HEK293 (cell line): Measurements from ENCODE around the gene SLC7A10.

Experiments used
- CTCF ChIA-PET: fragments of 350-600 bp; formaldehyde crosslinking; extraction: SDS; loops from one replicate; lab custom pipeline; 2021; ENCODE audit warnings: antibody characterized with exemption; lab: Yijun Ruan, JAX
- POLR2A ChIA-PET: fragments of 300-600 bp; formaldehyde crosslinking; extraction: SDS; loops from one replicate; lab custom pipeline; 2020; ENCODE audit warnings: antibody characterized with exemption, inconsistent platforms; lab: Yijun Ruan, JAX
- H3K27ac ChIP-seq: fragments of 200-500 bp; sonication (Bioruptor generic); 2 replicates; pipeline ENCODE4 v1.5.1; 2014; ENCODE audit warnings: low read depth, low read length, control low read depth, inconsistent platforms; ENCODE audit errors: extremely low read depth
- H3K36me3 ChIP-seq, 2 experiments: fragments of 200-500 bp in 1 of 2; sonication (Bioruptor generic) in 1 of 2; 1 replicate in 1 of 2; 2 replicates in 1 of 2; pipeline ENCODE4 v1.5.1; 2014 to 2017; ENCODE audit warnings: inconsistent platforms in 2 of 2, low read length in 2 of 2; ENCODE audit not compliant: control insufficient read depth in 2 of 2, insufficient read depth in 1 of 2
- H3K4me1 ChIP-seq: fragments of 200-500 bp; sonication (Bioruptor generic); 2 replicates; pipeline ENCODE4 v1.5.1; 2014; ENCODE audit warnings: mild to moderate bottlenecking, low read length, inconsistent platforms; ENCODE audit not compliant: control insufficient read depth, insufficient read depth
- H3K4me3 ChIP-seq: 2 replicates; pipeline ENCODE4 v1.5.1; 2011; ENCODE audit warnings: low read depth, mild to moderate bottlenecking, control low read depth, low read length, moderate library complexity
- H3K9me3 ChIP-seq: fragments of 200-500 bp; sonication (Bioruptor generic); 2 replicates; pipeline ENCODE4 v1.5.1; 2014; ENCODE audit warnings: low read depth, low read length, inconsistent platforms; ENCODE audit not compliant: control insufficient read depth, insufficient read depth
- FEZF1 ChIP-seq: fragments of 450-650 bp; formaldehyde crosslinking; IDR thresholded peaks from 2 replicates; pipeline ENCODE4 v1.5.1; 2016; ENCODE audit warnings: missing biosample characterization, missing genetic modification characterization
- SALL2 ChIP-seq: fragments of 450-650 bp; formaldehyde crosslinking; IDR thresholded peaks from 2 replicates; pipeline ENCODE4 v1.5.0; 2017; ENCODE audit warnings: missing biosample characterization, mild to moderate bottlenecking, missing genetic modification characterization, borderline replicate concordance
- WT1 ChIP-seq: fragments of 450-650 bp; formaldehyde crosslinking; IDR thresholded peaks from 2 replicates; pipeline ENCODE4 v1.5.1; 2016; ENCODE audit warnings: missing biosample characterization, missing genetic modification characterization
- ZNF223 ChIP-seq: fragments of 450-650 bp; formaldehyde crosslinking; IDR thresholded peaks from 2 replicates; pipeline ENCODE4 v1.5.1; 2016; ENCODE audit warnings: missing biosample characterization, missing genetic modification characterization
- ZNF24 ChIP-seq: fragments of 450-650 bp; formaldehyde crosslinking; IDR thresholded peaks from 2 replicates; pipeline ENCODE4 v1.5.1; 2016; ENCODE audit warnings: missing biosample characterization, missing genetic modification characterization
- ZNF394 ChIP-seq: fragments of 450-650 bp; formaldehyde crosslinking; IDR thresholded peaks from 2 replicates; pipeline ENCODE4 v1.5.1; 2016; ENCODE audit warnings: missing biosample characterization, missing genetic modification characterization, mild to moderate bottlenecking, moderate library complexity, borderline replicate concordance
- ZNF423 ChIP-seq: fragments of 450-650 bp; formaldehyde crosslinking; IDR thresholded peaks from 2 replicates; pipeline ENCODE4 v1.5.1; 2016; ENCODE audit warnings: missing biosample characterization, missing genetic modification characterization
- ZNF529 ChIP-seq: fragments of 450-650 bp; formaldehyde crosslinking; IDR thresholded peaks from 2 replicates; pipeline ENCODE4 v1.5.1; 2017; ENCODE audit warnings: missing genetic modification characterization, missing biosample characterization; ENCODE audit not compliant: insufficient replicate concordance
- ZNF548 ChIP-seq: fragments of 450-650 bp; formaldehyde crosslinking; IDR thresholded peaks from 2 replicates; pipeline ENCODE4 v1.5.1; 2016; ENCODE audit warnings: missing biosample characterization, missing genetic modification characterization
- ZNF571 ChIP-seq: fragments of 450-650 bp; formaldehyde crosslinking; IDR thresholded peaks from 2 replicates; pipeline ENCODE4 v1.5.0; 2017; ENCODE audit warnings: missing biosample characterization, missing genetic modification characterization
- ZNF658 ChIP-seq: fragments of 450-650 bp; formaldehyde crosslinking; IDR thresholded peaks from 2 replicates; pipeline ENCODE4; 2016; ENCODE audit warnings: missing biosample characterization, missing genetic modification characterization
- ZNF768 ChIP-seq: fragments of 450-650 bp; formaldehyde crosslinking; IDR thresholded peaks from 2 replicates; pipeline ENCODE4 v1.5.1; 2018; ENCODE audit warnings: missing biosample characterization, mild to moderate bottlenecking, missing genetic modification characterization
- TF ChIP-seq, protein P1 (sequence below): fragments of 450-650 bp; formaldehyde crosslinking; IDR thresholded peaks from 2 replicates; pipeline ENCODE4 v1.5.1; 2016; ENCODE audit warnings: missing biosample characterization, missing genetic modification characterization, borderline replicate concordance
- TF ChIP-seq, protein P2 (sequence below): fragments of 450-650 bp; formaldehyde crosslinking; IDR thresholded peaks from 2 replicates; pipeline ENCODE4 v1.5.1; 2016; ENCODE audit warnings: missing biosample characterization, missing genetic modification characterization
- TF ChIP-seq, protein P3 (sequence below): fragments of 450-650 bp; formaldehyde crosslinking; IDR thresholded peaks from 2 replicates; pipeline ENCODE4 v1.5.1; 2016; ENCODE audit warnings: missing biosample characterization, missing genetic modification characterization
- TF ChIP-seq, protein P4 (sequence below): fragments of 450-650 bp; IDR thresholded peaks from 2 replicates; pipeline ENCODE4 v1.5.1; 2018; ENCODE audit warnings: missing biosample characterization, missing genetic modification characterization

SLC7A10 gene

DNA sequence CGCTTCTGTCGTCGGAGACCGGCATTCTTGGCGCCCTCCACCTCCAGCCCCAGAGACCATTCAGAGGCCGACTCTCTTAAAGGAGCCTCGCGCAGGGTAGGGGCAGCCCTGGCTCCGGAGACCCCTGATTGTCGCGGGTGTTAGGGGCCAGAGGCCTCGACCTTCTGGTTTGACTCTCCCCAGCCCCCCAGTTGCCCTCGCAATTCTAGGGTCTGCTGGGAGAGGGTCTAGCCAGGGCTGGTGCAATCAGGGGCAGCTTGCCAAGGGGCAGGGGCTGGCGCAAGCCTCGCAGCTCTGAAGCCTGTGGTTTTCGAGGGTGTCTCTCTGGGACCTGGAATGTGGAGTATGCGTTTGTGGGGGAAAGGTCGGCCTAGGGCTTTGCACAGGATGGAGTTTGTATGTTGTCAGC lies 1.6 kb upstream of the SLC7A10 start (continued):
- TF ChIP-seq ZNF529, result no peak
- no peak for TF ChIP-seq FEZF1
- no peak for TF ChIP-seq ZNF223 (tag by site-specific recombination)
- no peak for TF ChIP-seq SALL2 (tag by site-specific recombination)
- no peak for TF ChIP-seq ZNF658
- TF ChIP-seq, protein P1, sequence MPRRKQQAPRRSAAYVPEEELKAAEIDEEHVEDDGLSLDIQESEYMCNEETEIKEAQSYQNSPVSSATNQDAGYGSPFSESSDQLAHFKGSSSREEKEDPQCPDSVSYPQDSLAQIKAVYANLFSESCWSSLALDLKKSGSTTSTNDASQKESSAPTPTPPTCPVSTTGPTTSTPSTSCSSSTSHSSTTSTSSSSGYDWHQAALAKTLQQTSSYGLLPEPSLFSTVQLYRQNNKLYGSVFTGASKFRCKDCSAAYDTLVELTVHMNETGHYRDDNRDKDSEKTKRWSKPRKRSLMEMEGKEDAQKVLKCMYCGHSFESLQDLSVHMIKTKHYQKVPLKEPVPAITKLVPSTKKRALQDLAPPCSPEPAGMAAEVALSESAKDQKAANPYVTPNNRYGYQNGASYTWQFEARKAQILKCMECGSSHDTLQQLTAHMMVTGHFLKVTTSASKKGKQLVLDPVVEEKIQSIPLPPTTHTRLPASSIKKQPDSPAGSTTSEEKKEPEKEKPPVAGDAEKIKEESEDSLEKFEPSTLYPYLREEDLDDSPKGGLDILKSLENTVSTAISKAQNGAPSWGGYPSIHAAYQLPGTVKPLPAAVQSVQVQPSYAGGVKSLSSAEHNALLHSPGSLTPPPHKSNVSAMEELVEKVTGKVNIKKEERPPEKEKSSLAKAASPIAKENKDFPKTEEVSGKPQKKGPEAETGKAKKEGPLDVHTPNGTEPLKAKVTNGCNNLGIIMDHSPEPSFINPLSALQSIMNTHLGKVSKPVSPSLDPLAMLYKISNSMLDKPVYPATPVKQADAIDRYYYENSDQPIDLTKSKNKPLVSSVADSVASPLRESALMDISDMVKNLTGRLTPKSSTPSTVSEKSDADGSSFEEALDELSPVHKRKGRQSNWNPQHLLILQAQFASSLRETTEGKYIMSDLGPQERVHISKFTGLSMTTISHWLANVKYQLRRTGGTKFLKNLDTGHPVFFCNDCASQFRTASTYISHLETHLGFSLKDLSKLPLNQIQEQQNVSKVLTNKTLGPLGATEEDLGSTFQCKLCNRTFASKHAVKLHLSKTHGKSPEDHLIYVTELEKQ (tag by site-specific recombination), result no peak
- no peak for TF ChIP-seq ZNF768 (tag by site-specific recombination)

DNA sequence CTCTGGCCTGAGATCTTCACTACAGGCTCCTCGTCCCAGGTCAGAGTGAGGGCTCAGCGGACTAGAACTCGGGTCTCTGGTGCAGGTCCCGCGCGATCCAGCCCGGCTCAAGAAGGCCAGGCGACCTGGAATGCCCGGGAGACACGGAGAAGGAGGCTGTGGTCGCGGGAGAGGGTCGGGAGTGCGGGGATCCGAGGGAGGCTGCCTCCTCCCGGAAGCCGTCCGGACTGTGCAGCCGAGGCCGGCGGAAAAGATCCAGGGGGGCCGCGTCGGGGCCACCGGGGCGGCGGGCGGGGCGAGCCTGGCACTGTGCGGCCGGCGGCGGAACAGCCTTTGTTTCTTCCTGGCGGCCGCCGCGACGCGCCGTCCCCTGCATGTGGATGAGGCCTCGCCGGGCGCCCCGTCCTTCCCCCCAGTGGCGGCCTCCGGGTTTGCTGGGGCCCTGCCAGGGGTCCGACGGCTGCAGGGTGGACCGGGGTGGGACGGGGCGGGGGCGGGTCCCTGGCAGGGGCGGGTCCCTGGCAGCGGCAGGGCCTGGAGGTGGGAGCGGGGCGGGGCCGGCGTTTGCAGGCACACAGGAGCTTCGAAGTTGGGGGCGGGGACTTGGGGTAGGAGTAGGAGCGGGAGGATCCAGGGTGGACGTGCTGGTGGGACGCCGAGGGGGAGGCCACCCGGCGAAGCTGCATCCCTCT lies 1.0 kb upstream of the SLC7A10 start:
- POLR2A ChIA-PET, result interaction anchor here (1.2 kb wide), 1 partner anchor 75 kb away, joined by 3 read pairs; no protein-coding TSS in a partner anchor
- TF ChIP-seq ZNF394 (tag by site-specific recombination) (no peak), ZNF548 (tag by site-specific recombination) (no peak), ZNF24 (no peak), ZNF571 (tag by site-specific recombination) (no peak), WT1 (tag by site-specific recombination) (no peak), ZNF423 (no peak)
- TF ChIP-seq, protein P2, sequence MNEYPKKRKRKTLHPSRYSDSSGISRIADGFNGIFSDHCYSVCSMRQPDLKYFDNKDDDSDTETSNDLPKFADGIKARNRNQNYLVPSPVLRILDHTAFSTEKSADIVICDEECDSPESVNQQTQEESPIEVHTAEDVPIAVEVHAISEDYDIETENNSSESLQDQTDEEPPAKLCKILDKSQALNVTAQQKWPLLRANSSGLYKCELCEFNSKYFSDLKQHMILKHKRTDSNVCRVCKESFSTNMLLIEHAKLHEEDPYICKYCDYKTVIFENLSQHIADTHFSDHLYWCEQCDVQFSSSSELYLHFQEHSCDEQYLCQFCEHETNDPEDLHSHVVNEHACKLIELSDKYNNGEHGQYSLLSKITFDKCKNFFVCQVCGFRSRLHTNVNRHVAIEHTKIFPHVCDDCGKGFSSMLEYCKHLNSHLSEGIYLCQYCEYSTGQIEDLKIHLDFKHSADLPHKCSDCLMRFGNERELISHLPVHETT (tag by site-specific recombination), result no peak
- TF ChIP-seq, protein P3, sequence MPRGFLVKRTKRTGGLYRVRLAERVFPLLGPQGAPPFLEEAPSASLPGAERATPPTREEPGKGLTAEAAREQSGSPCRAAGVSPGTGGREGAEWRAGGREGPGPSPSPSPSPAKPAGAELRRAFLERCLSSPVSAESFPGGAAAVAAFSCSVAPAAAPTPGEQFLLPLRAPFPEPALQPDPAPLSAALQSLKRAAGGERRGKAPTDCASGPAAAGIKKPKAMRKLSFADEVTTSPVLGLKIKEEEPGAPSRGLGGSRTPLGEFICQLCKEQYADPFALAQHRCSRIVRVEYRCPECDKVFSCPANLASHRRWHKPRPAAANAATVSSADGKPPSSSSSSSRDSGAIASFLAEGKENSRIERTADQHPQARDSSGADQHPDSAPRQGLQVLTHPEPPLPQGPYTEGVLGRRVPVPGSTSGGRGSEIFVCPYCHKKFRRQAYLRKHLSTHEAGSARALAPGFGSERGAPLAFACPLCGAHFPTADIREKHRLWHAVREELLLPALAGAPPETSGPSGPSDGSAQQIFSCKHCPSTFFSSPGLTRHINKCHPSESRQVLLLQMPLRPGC (tag by site-specific recombination), result no peak
- TF ChIP-seq, protein P4, sequence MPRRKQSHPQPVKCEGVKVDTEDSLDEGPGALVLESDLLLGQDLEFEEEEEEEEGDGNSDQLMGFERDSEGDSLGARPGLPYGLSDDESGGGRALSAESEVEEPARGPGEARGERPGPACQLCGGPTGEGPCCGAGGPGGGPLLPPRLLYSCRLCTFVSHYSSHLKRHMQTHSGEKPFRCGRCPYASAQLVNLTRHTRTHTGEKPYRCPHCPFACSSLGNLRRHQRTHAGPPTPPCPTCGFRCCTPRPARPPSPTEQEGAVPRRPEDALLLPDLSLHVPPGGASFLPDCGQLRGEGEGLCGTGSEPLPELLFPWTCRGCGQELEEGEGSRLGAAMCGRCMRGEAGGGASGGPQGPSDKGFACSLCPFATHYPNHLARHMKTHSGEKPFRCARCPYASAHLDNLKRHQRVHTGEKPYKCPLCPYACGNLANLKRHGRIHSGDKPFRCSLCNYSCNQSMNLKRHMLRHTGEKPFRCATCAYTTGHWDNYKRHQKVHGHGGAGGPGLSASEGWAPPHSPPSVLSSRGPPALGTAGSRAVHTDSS (tag by site-specific recombination), result no peak
- H3K27ac ChIP-seq, result no peak overlapping the region
- H3K4me1 ChIP-seq, result peaks cover 2% of the 10 kb centered on the region; the same call in 1 of the 2 replicates
- peaks cover 14% of the 10 kb centered on the region for H3K9me3 ChIP-seq
- no peaks in the 10 kb centered on the region for H3K36me3 ChIP-seq
- H3K4me3 ChIP-seq, result no peak overlapping the region
- CTCF ChIA-PET, result interaction anchor here (0.6 to 3.7 kb wide), 8 partner anchors 9 to 870 kb away, joined by 3 to 37 read pairs (median 4); no protein-coding TSS in a partner anchor
